ENCODE measurements around the gene ADAMTS14.

ADAMTS14 gene

DNA sequence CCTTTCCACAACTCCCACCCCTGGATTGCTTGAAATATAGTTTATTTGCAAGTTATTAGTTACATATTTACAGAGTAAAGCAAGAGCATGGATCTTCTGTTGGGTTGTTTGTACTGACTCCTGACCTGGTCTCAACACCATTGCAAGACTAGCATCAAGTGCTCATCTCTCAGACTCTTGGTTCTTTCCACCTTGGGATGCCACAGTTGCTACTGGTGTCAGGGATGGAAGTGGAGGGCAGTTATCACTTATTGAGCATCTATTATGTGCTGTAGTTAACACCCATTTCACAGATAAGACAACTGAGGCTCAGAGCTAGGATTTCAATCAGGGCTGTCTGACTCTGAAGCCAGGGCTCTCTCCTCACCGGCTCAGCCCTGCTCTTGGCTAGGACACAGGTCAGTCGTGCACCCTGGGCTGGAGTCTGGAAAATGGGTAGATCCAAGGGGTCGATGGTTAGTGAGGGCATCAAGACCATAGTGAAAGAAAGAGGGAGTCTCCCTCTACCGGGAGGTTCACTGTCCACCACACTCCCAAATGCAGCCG lies 614 bp upstream of the ADAMTS14 start:
- H3K27ac ChIP-seq: no peak overlapping the region
- no peak for TF ChIP-seq ZFX (IDR thresholded peaks at IDR 0.05; ENCODE audit: borderline replicate concordance)
- TF ChIP-seq, protein P1, sequence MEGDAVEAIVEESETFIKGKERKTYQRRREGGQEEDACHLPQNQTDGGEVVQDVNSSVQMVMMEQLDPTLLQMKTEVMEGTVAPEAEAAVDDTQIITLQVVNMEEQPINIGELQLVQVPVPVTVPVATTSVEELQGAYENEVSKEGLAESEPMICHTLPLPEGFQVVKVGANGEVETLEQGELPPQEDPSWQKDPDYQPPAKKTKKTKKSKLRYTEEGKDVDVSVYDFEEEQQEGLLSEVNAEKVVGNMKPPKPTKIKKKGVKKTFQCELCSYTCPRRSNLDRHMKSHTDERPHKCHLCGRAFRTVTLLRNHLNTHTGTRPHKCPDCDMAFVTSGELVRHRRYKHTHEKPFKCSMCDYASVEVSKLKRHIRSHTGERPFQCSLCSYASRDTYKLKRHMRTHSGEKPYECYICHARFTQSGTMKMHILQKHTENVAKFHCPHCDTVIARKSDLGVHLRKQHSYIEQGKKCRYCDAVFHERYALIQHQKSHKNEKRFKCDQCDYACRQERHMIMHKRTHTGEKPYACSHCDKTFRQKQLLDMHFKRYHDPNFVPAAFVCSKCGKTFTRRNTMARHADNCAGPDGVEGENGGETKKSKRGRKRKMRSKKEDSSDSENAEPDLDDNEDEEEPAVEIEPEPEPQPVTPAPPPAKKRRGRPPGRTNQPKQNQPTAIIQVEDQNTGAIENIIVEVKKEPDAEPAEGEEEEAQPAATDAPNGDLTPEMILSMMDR (IDR thresholded peaks at IDR 0.05): no peak

GRCh38 chr10:70673043-70673928 lies 980 bp downstream of the ADAMTS14 start:
- no peak overlapping the region for H3K27ac ChIP-seq
- no peak for TF ChIP-seq ZFX (IDR thresholded peaks at IDR 0.05; ENCODE audit: borderline replicate concordance)

DNA sequence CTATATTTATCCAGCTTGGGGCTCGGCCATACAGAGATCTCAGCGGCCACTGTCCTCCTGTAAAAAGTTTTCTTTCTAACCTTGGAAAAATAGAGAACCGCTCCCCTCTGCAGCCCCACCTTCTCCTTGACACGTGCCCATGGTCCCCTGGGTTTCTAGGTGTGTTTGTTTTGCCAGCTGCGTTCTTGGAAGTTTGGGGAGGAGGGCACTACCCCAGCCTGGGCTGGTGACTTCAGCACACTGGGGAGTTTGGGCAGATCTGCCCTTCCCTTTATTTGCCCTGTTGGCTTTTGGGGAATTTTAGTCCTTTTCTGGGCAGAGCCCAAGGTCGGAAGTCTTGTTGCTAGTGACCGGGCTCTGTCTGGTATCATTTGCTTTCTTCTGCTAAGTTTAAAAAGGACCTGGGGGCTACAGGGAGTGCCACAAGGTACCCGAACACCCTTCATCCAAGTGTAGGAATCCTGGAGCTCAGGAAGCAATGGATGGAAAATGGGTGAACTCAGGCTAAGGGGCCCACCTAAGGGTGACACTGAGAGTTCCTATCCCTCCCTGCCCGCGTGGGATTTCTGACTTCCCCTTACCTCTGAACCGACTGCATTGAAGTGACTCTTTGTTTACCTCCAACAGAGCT lies 1.7 kb downstream of the ADAMTS14 start:
- TF ChIP-seq, protein P1 (IDR thresholded peaks at IDR 0.05): no peak
- TF ChIP-seq ZFX (IDR thresholded peaks at IDR 0.05; ENCODE audit: borderline replicate concordance): no peak
- no peak overlapping the region for H3K27ac ChIP-seq

GRCh38 chr10:70674560-70675495 lies 2.5 kb downstream of the ADAMTS14 start:
- no peak overlapping the region for H3K27ac ChIP-seq
- no peak for TF ChIP-seq ZFX (IDR thresholded peaks at IDR 0.05; ENCODE audit: borderline replicate concordance)
- TF ChIP-seq, protein P1 (IDR thresholded peaks at IDR 0.05): no peak

GRCh38 chr10:70675496-70676161 lies 3.3 kb downstream of the ADAMTS14 start:
- H3K27ac ChIP-seq: no peak overlapping the region
- no peak for TF ChIP-seq ZFX (IDR thresholded peaks at IDR 0.05; ENCODE audit: borderline replicate concordance)
- TF ChIP-seq, protein P1 (IDR thresholded peaks at IDR 0.05): no peak

DNA sequence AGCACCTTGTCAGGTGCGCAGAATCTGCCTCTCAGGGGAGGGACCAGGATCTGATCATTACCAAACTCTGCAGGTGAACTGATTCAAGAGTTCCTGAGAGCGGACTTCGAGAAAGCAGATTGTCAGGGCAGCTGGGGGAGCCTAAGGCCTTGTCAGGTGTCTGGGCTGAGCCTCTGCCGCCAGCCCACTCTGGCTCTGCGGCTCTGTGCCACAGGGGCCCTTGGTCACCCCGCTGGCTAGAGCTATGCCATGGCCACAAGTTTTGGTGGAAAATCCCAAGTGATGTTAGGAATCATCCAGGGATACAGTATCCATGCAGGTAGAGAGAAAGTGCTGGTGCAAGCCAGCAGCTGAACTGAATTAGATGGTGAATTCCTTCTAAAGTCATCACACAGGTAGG lies 4.2 kb downstream of the ADAMTS14 start:
- no peak overlapping the region for H3K27ac ChIP-seq
- no peak for TF ChIP-seq ZFX (IDR thresholded peaks at IDR 0.05; ENCODE audit: borderline replicate concordance)
- TF ChIP-seq, protein P1 (IDR thresholded peaks at IDR 0.05): no peak

Measured in 22Rv1 (cell line).